Measurements from ENCODE around the gene HLA-DMA. TPM values are rescaled to one million over a fixed set of nuclear protein-coding genes. Genes with fewer than 3 reads are reported as not detected.

HLA-DMA gene
- total RNA-seq, 1 experiment from 2014 or later, result 0.11 TPM

GRCh38 chr6:32974541-32975308 lies 21.8 kb upstream of the HLA-DMA start:
- DNase-seq (ENCODE audit: low read depth), result no peak

DNA sequence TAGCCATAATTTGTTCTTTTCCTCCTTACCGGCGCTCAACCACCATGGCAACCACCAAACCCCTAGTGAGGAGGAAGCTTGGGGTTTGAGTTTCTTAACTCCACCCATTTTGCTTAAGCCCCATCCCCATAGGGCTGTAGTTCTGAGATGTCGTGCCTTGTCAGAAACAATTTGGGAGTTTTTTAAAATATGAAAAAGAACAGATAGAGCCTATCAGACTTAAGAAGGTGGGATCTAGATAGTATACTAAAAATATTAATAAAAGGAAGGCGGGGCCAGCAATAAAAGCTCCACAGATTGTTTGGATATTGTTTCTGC lies 21.1 kb upstream of the HLA-DMA start:
- DNase-seq (ENCODE audit: low read depth), result peak; percentile 61

- DNase-seq (ENCODE audit: low read depth), result peak; percentile 72
Observed at GRCh38 chr6:32973144-32974015, 20.5 kb upstream of the HLA-DMA start.

DNA sequence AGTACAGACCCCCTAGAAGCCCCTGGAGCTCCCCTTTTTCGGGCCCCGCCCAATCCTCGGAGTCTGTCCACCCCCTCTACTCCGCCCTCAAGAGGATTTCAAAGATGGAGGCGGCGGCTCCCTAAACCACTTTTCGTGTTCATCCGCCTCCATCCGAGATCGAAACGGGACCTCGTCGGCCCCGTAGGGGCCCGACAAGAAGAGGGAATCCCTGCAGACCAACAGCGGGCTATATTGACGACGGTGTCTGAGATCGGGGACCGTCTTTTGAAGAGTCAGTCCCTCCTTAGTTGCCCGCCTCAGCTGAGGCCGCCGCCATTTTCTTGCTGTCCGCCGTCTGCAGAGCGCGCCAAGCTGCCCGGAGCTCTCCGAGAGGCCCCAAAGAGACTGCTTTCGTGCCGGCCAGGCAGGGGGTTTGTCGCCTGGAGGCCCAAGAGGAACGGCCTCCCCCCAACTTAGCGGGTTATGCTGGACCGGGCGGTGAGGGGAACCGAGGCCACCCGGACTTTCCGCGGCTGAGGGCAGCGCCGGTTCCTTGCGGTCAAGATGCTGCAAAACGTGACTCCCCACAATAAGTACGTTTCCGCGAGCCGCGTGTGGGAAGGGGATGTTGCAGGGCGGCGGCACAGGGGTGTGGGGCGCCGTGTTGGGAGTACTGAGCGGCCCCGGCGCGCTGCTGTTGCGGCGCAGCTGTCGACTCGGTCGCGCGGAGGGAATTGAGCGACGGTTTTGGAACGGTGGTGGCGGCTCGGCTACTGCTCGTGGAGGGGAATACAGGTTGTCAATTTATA lies 19.7 kb upstream of the HLA-DMA start:
- peak; percentile 44 for DNase-seq (ENCODE audit: low read depth)

- DNase-seq (ENCODE audit: low read depth), result peak; percentile 100
Observed at GRCh38 chr6:32971581-32972352, 18.9 kb upstream of the HLA-DMA start.

GRCh38 chr6:32971242-32971580 lies 18.3 kb upstream of the HLA-DMA start:
- DNase-seq (ENCODE audit: low read depth), result no peak

GRCh38 chr6:32970413-32971241 lies 17.7 kb upstream of the HLA-DMA start:
- DNase-seq (ENCODE audit: low read depth), result peak; percentile 96

- peak; percentile 97 for DNase-seq (ENCODE audit: low read depth)
Observed at GRCh38 chr6:32969685-32970412, 17.0 kb upstream of the HLA-DMA start.

GRCh38 chr6:32968867-32969684 lies 16.2 kb upstream of the HLA-DMA start:
- peak; percentile 94 for DNase-seq (ENCODE audit: low read depth)

- DNase-seq (ENCODE audit: low read depth), result peak; percentile 100
Observed at GRCh38 chr6:32968093-32968866, 15.4 kb upstream of the HLA-DMA start, which contains the start of gene BRD2. BRD2 (plus strand) TSS chr6:32968594; CDS start chr6:32972899, 4,305 bp downstream.

DNA sequence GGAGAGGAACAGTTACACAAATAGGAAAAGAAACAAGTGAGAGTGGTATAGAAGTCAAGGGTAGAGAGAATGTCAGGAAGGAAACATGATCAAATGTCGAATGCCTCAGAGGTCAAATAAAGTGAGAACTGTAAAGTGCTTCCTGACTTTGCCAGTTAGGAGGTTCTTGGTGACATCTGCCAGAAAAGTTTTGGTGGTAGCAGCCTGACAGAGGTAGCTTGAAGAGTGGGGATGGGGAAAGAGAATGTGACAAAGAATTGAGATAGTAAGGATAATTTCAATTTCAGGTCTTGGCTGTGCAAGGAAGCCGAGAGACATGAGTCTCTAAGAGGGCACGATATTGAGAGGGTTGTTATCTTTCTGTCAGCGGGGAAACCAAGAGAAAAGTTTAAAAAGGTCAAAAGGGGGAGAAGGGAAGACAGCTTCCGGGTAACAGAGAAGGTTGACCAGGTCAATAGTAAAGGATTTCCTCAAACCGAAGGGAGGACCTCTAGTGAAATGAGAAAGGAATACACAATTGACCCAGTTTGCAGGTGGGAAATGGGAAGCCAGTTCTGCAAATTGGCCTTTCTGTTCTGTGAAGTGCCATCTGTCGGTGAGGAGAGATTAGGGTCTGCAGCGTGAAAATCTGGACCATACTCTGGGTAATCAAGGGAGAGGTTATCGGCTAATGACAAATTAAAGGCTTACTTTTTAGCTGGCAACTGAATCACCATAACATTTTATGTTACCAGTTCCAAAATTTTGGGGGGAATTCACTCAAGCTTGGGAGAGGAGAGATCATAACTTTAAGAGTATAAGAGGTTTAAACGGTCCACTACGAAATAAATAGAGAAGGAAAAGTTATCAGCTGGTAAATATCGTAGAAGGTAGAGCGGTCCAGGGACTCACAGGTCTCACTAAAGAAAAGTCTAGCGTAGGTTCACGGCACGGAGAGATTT lies 14.5 kb upstream of the HLA-DMA start:
- DNase-seq (ENCODE audit: low read depth), result peak; percentile 72

DNA sequence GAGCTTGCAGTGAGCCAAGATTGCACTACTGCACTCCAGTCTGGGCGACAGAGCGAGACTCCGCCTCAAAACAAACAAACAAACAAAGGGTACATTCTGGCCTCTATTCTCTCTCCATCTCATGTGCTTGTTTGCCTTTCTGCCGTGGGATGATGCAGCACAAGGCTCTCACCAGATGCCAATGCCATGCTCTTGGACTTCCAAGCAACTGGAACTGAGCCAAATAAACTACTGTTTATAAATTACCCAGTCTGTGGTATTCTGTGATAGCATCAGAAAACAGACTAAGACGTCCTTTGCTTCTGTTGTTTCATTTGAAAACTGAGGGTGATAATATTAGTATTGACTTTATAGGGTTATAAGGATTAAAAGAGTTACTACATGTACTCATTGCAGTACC lies 11.9 kb upstream of the HLA-DMA start:
- no peak for DNase-seq (ENCODE audit: low read depth)

DNA sequence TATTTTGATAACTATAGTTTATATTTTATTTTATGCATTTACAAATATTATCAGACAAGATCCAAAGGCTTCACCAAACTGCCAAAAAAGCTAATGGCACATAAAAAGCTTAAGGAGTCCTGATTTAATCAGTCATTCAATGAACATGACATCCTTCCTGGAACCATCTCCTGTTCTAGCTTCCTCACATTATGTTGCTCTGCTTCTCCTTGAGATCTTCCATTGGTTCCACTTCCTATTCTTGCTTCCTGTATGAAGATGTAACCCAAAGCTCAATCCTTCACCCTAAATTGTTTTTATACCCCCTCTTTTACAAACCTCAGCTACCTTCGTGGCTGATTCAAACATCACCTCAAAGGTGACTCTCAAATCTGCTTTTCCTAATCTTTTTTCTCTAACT lies 11.0 kb upstream of the HLA-DMA start:
- no peak for DNase-seq (ENCODE audit: low read depth)

DNA sequence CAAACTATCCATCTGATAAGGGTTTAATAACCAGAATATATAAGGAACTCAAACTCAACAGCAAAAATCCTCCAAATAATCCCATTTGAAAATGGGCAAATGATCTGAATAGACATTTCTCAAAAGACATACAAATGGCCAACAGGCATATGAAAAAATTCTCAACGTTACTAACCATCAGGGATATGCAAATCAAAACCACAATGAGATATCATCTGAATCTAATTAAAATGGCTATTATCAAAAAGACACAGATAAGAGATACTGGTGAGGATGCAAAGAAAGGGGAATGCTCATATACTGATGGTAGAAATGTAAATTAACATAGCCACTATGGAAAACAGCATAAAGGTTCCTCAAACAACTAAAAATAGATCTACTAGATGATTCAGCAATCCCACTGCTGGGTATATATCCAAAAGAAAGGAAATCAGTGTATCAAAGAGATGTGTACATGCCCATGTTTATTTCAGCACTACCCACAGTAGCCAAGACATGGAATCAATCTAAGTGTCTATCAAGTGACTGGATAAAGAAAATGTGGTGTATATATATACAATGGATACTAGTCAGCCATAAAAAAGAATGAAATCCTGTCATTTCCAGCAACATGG lies 9.4 kb upstream of the HLA-DMA start:
- DNase-seq (ENCODE audit: low read depth), result no peak

DNA sequence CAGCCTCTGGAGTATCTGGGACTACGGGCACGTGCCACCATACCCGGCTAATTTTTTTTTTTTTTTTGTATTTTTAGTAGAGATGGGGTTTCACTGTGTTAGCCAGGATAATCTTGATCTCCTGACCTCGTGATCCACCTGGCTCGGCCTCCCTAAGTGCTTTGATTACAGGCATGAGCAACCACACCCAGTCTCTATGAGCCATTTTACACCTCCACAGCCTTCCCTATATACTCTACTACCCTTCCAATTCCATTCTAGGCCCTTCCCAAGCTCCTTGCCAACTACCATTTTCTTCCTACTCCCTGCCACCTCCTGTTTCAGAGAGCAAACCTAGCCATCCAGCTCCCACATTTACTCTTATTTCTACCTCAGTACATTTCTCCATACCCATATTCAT lies 7.7 kb upstream of the HLA-DMA start:
- no peak for DNase-seq (ENCODE audit: low read depth)

DNA sequence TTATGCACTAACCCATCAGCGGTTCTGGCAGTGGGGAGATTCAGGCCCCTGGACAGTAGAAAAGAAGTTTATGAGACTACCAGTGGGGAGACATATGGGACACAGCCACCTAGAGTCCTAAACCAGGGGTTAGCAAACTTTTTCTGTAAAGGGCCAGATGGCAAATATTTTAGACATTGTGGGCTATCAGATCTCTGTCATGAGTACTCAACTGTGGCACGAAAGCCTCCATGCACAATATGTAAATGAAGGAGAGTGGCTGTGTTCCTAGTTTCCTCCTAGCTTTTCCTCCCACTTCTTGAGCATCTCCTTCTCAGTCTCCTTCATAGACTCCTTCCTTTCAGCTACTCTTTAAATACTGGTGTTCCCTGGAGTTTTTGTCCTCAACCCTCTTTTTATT lies 3.3 kb upstream of the HLA-DMA start:
- no peak for DNase-seq (ENCODE audit: low read depth)

All from Daoy (cell line).